Measurements from ENCODE around the gene ZNF853.

ZNF853 gene

DNA sequence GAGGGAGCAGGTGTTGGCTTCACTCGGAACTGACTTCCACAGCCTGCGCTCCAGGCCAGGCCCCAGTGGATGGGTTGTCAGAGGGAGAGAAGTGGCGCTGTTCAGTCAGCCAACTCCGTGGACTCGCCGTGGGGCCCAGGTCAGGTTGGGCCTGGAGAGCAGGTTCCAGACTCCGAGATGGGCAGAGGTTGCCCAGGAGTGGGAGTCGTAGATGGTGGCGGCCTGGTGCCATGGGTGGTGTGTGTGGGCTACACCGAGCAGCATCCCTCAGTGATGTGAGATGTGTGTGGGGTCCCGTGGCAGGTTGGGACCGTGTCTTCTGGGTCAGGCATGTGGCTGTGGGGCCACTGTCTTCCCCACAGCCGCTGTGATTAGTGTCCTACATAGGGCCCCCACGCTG lies 32.1 kb downstream of the ZNF853 start:
- TF ChIP-seq, protein P1, sequence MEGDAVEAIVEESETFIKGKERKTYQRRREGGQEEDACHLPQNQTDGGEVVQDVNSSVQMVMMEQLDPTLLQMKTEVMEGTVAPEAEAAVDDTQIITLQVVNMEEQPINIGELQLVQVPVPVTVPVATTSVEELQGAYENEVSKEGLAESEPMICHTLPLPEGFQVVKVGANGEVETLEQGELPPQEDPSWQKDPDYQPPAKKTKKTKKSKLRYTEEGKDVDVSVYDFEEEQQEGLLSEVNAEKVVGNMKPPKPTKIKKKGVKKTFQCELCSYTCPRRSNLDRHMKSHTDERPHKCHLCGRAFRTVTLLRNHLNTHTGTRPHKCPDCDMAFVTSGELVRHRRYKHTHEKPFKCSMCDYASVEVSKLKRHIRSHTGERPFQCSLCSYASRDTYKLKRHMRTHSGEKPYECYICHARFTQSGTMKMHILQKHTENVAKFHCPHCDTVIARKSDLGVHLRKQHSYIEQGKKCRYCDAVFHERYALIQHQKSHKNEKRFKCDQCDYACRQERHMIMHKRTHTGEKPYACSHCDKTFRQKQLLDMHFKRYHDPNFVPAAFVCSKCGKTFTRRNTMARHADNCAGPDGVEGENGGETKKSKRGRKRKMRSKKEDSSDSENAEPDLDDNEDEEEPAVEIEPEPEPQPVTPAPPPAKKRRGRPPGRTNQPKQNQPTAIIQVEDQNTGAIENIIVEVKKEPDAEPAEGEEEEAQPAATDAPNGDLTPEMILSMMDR (IDR thresholded peaks at IDR 0.05; ENCODE audit: low read depth, low read length, missing control alignments) = no peak
- peaks cover 37% of the 10 kb centered on the region for H3K36me3 ChIP-seq (replicated peaks)
- DNase-seq = no peak
- in situ Hi-C loops (cut with HindIII; ENCODE audit: low pct_ligation_motif_present, low sequenced_read_pairs) = no loop called here
- no peak overlapping the region for H3K4me3 ChIP-seq (ENCODE audit: low read depth, low read length)
- H3K27ac ChIP-seq = no peak overlapping the region
- H3K27me3 ChIP-seq (replicated peaks) = no peaks in the 10 kb centered on the region

DNA sequence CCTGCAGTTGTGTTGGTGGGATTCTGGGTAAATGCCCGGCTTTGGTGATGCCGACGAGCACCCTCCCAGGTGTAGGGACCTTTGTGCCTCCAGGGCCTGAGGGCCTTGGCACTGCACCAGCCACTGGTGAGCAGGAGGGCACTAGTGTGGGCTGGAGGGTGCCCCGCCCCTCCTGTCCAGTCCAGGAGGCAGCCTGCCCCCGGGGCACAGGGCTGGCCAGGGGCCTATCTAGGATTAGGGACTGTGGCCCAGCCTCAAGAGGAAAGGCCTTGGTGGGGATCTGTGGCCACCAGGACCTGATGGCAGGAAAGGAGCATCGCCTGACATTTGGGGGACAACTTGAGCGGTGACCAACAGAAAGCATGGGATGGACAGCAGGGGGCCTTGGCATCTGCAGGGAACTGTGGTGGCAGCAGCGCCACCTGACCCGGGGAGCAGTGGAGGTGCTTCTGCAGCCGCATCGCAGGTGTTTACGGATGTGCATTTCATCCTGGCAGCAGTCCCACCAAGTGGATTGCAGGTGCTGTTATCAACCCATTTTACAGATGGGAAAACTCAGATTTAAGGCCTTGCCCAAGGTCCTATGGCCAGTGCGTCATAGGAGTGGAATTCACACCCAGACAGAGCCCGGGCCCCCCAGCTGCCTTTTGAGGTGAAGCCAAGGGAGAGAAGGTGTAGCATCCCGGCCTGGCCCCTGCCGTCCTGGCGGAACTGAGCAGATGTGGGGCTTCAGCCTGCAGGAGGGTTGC lies 32.8 kb downstream of the ZNF853 start:
- Histone ChIP-seq H3K27me3 (replicated peaks) (no peaks in the 10 kb centered on the region), H3K36me3 (replicated peaks) (peaks cover 36% of the 10 kb centered on the region), H3K27ac (no peak overlapping the region), H3K4me3 (ENCODE audit: low read depth, low read length) (no peak overlapping the region)
- TF ChIP-seq, protein P1 (IDR thresholded peaks at IDR 0.05; ENCODE audit: low read depth, low read length, missing control alignments) = no peak
- DNase-seq = no peak
- in situ Hi-C loops (cut with HindIII; ENCODE audit: low pct_ligation_motif_present, low sequenced_read_pairs) = no loop called here

GRCh38 chr7:6648815-6649104 lies 33.4 kb downstream of the ZNF853 start:
- TF ChIP-seq, protein P1 (IDR thresholded peaks at IDR 0.05; ENCODE audit: low read depth, low read length, missing control alignments) = no peak
- Histone ChIP-seq H3K27me3 (replicated peaks) (no peaks in the 10 kb centered on the region), H3K4me3 (ENCODE audit: low read depth, low read length) (no peak overlapping the region), H3K36me3 (replicated peaks) (peaks cover 38% of the 10 kb centered on the region), H3K27ac (no peak overlapping the region)
- DNase-seq = no peak
- in situ Hi-C loops (cut with HindIII; ENCODE audit: low pct_ligation_motif_present, low sequenced_read_pairs) = no loop called here

DNA sequence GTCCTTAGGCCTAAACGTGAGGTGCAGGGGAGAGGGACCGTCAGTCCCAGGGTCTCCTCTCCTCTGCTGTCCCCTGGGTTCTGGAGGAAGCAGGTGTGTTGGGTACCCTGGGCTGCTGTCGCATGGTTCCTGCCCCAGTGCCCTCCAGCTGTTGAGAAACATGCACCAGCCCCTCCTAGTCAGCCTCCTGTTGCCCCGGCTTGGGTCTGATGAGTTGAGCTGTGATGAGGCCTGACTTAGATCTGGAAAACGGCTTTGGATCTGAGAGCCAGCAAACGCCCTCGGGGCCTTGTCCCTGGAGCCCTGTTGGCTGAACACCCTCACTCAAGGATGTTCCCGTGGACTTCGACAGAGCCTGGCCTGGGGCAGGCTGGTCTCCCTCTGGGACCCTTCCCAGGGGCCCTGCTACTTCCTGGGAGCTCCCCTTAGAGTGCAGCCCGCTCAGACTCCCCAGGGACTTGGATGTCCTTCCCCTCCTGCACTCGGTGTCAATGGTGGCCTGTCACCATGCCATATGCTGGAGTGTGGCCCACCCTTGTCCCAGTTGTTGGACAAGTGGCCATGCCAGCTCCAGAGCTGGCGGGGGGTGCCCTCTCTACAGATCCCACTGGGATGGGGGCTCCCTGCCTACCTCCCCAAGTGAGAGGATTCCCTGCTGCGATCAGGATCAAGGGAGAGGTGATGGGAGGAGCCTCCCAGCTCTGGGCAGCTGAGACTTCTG lies 34.0 kb downstream of the ZNF853 start:
- no peak overlapping the region for H3K4me3 ChIP-seq (ENCODE audit: low read depth, low read length)
- in situ Hi-C loops (cut with HindIII; ENCODE audit: low pct_ligation_motif_present, low sequenced_read_pairs) = no loop called here
- H3K36me3 ChIP-seq (replicated peaks) = peaks cover 42% of the 10 kb centered on the region
- H3K27me3 ChIP-seq (replicated peaks) = no peaks in the 10 kb centered on the region
- TF ChIP-seq, protein P1 (IDR thresholded peaks at IDR 0.05; ENCODE audit: low read depth, low read length, missing control alignments) = no peak
- no peak for DNase-seq
- no peak overlapping the region for H3K27ac ChIP-seq

- TF ChIP-seq, protein P1 (IDR thresholded peaks at IDR 0.05; ENCODE audit: low read depth, low read length, missing control alignments) = no peak
- Histone ChIP-seq H3K27ac (no peak overlapping the region), H3K4me3 (ENCODE audit: low read depth, low read length) (no peak overlapping the region), H3K36me3 (replicated peaks) (peaks cover 46% of the 10 kb centered on the region), H3K27me3 (replicated peaks) (no peaks in the 10 kb centered on the region)
- DNase-seq = no peak
- in situ Hi-C loops (cut with HindIII; ENCODE audit: low pct_ligation_motif_present, low sequenced_read_pairs) = no loop called here
Observed at GRCh38 chr7:6650086-6650485, 34.7 kb downstream of the ZNF853 start.
